BJ (cell line): Measurements from ENCODE around the gene LDLRAD3. TPM values are rescaled to one million over a fixed set of nuclear protein-coding genes. Genes with fewer than 3 reads are reported as not detected.

Experiments
- CTCF ChIA-PET: fragments of 350-600 bp; formaldehyde crosslinking; extraction: SDS; loops from one replicate; lab custom pipeline; 2021; ENCODE audit warnings: antibody characterized with exemption, inconsistent platforms; lab: Yijun Ruan, JAX
- POLR2A ChIA-PET: fragments of 300-600 bp; sonication (Branson Sonifier 250); formaldehyde crosslinking; extraction: SDS; loops from one replicate; lab custom pipeline; 2021; ENCODE audit warnings: antibody characterized with exemption; lab: Charles Lee
- DNase-seq: peaks from one replicate; pipeline ENCODE4 v3.0.0-alpha.2; 2011; ENCODE audit warnings: low read depth
- H3K27me3 ChIP-seq: 2 replicates; pipeline ENCODE4 v1.6.0; 2011; ENCODE audit warnings: low read length; ENCODE audit not compliant: control insufficient read depth, insufficient read depth
- H3K36me3 ChIP-seq: 2 replicates; pipeline ENCODE4 v1.5.1; 2011; ENCODE audit warnings: low read length; ENCODE audit not compliant: control insufficient read depth, insufficient read depth
- H3K4me3 ChIP-seq: 2 replicates; pipeline ENCODE4 v1.5.1; 2011; ENCODE audit warnings: low read depth, mild to moderate bottlenecking, control low read depth, low read length
- polyA plus RNA-seq: library from polyadenylated mRNA; depleted of rRNA; stranded (reverse); fragments of >200 nt; gene quantifications from 2 replicates; pipeline ENCODE4 v1.2.3, GENCODE V29; 2011
- TF ChIP-seq, protein P1 (sequence below): IDR thresholded peaks from 2 replicates; pipeline ENCODE4 v1.5.1; 2011; ENCODE audit warnings: low read depth, mild to moderate bottlenecking, control low read depth, inconsistent platforms, low read length, moderate library complexity; ENCODE audit not compliant: insufficient read depth

Gene LDLRAD3
- polyA plus RNA-seq, 1 experiment: 3.5 TPM

DNA sequence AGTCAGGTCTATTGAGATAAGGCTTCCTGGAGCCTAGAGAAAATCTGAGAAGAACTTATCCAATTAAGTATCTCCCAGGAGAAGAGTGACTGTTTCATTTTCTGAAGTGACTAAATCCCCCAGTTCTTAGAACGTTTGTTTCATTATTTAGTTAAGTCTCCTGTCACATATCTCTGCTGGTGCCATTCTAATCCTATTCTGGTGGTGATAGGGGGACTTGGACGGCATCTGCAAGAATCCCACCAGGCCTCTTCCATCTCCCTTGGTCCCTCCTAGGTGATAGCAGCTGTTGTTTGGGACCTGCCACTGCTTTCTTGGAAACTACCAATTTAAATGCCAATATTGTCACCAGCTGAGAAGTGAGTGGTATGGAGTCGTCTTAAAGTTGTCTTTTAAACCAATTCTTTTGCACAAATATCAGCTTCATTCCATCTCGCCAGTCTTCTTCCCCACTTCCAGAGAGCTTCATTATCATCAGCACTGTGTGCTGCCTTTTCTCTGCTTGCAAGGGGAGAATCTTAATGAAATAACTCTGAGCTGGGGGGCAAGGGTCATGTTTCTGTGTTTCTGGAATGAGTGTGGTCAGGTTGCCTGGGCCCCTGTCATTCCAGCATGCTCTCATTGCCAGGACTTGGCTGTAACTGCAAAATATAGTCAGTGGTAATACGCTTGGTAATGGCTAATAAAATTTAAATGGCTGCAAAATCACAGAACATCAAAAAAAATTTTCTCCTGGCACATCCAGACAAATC is 104.8 kb downstream of the LDLRAD3 start:
- ChIA-PET CTCF (interaction anchor here (0.6 to 1.5 kb wide), 6 partner anchors 11 to 487 kb away, joined by 3 to 5 read pairs (median 4); no protein-coding TSS in a partner anchor), POLR2A (no interaction called here)
- no peak overlapping the region for H3K4me3 ChIP-seq
- H3K36me3 ChIP-seq: no peaks in the 10 kb centered on the region
- TF ChIP-seq, protein P1, sequence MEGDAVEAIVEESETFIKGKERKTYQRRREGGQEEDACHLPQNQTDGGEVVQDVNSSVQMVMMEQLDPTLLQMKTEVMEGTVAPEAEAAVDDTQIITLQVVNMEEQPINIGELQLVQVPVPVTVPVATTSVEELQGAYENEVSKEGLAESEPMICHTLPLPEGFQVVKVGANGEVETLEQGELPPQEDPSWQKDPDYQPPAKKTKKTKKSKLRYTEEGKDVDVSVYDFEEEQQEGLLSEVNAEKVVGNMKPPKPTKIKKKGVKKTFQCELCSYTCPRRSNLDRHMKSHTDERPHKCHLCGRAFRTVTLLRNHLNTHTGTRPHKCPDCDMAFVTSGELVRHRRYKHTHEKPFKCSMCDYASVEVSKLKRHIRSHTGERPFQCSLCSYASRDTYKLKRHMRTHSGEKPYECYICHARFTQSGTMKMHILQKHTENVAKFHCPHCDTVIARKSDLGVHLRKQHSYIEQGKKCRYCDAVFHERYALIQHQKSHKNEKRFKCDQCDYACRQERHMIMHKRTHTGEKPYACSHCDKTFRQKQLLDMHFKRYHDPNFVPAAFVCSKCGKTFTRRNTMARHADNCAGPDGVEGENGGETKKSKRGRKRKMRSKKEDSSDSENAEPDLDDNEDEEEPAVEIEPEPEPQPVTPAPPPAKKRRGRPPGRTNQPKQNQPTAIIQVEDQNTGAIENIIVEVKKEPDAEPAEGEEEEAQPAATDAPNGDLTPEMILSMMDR: no peak
- DNase-seq: no peak
- H3K27me3 ChIP-seq: no peaks in the 10 kb centered on the region

DNA sequence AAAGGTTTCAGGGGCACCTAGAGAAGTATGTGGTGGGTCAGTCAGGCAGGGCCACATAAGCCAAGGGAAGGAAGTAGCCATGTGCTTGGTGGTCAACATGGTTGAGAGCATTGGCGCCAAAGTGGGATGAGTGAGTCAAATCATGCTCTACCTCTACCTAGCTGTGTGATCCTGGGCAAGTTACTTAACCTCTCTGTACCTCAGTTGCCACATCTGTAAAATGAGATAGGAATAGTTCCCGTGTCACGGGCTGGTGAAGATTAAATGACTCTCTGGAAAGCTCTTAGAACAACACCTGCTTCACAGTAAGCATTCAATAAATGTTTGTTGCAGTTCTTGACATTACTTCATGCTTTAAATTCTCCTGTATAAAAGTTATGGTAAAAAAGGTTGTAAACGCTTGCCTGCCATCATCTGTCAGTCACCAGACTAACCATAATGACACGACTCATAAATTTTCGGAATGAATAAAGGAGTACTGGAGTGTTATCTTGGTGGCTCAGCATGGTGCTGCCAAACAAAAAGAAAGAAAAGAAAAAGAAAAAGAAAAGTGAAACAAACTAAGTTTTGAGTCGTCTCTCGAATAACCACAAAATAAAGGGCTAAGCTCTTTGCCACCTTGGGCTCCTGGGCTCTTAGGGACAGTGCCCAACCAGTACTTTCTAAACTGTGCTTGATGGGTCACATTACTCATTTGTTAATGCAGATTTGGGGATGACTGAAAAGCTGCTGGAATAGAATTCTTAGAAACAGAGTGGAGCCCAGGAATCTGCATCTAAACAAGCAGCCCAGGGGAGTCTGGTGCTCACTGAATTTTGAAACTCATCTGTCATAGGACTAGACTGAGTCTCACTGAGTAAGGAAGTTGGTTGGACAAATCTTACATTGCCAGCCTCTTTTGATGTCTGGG is 107.6 kb downstream of the LDLRAD3 start:
- CTCF ChIA-PET: interaction anchor here (1.5 kb wide), 1 partner anchor 9 kb away, joined by 5 read pairs; no protein-coding TSS in a partner anchor
- TF ChIP-seq, protein P1: no peak
- Histone ChIP-seq H3K4me3 (no peak overlapping the region), H3K36me3 (no peaks in the 10 kb centered on the region), H3K27me3 (no peaks in the 10 kb centered on the region)
- POLR2A ChIA-PET: no interaction called here
- DNase-seq: no peak

DNA sequence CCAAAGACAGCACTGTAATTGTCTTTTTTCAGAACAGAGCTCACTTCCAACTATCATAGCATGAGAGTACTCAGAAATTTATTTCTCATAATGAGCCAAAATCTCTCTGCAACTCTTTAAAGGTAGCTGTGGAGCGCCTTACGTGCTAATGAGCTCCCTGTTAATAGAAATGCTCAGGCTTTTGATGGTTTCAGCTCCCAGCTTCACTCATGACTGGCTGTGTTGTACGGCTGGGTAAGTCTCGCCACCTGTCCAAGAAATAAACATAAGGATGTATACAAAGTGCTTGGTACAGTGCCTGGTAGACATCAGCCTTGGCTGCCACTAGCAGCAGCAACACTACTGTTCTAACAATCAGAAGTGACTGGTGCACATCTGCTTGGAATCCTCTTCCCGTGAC is 109.4 kb downstream of the LDLRAD3 start:
- CTCF ChIA-PET: interaction anchor here (0.7 to 1.5 kb wide), 3 partner anchors 11 to 374 kb away, joined by 3 to 5 read pairs (median 4); no protein-coding TSS in a partner anchor
- no peak overlapping the region for H3K4me3 ChIP-seq
- no peak for DNase-seq
- H3K36me3 ChIP-seq: no peaks in the 10 kb centered on the region
- TF ChIP-seq, protein P1: no peak
- no peaks in the 10 kb centered on the region for H3K27me3 ChIP-seq
- POLR2A ChIA-PET: no interaction called here

DNA sequence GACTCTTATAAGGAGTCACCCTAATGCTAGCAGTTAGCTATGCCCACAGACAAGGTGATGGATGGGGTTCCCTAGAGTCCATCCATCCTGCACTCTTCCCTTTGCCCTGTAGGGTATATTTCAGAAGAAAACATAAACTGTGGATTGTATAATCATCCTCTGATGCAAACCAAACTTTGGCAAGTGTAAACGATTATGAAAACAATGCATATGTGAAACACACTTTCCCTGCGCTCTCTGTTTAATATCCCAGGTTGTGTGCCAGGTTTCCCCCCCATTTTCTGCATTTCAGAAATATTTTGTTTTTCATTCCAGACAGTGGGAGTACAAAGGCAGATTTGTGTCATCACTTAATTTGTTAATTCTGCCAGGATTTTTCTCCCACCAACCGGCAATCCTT is 110.0 kb downstream of the LDLRAD3 start:
- Histone ChIP-seq H3K36me3 (no peaks in the 10 kb centered on the region), H3K4me3 (no peak overlapping the region), H3K27me3 (no peaks in the 10 kb centered on the region)
- CTCF ChIA-PET: interaction anchor here (1.5 kb wide), 1 partner anchor 12 kb away, joined by 5 read pairs; no protein-coding TSS in a partner anchor
- POLR2A ChIA-PET: no interaction called here
- TF ChIP-seq, protein P1: no peak
- no peak for DNase-seq

DNA sequence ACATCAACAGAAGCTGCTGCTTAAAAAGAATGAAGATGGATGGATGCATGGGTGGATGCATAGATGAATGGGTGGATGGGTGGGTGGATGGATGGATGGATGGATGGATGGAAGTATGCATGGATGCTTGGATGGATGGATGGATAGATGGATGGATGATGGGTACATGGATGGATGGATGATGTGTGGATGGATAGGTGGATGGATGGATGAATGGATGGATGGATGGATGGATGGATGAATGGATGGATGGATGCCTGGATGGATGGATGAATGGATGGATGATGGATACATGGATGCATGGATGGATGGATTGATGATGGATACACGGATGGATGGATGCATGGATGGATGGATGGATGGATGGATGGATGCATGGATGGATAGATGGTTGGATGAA is 110.8 kb downstream of the LDLRAD3 start:
- no peaks in the 10 kb centered on the region for H3K36me3 ChIP-seq
- ChIA-PET POLR2A (no interaction called here), CTCF (interaction anchor here (0.9 to 1.7 kb wide), 3 partner anchors 9 to 20 kb away, joined by 3 to 5 read pairs (median 3); no protein-coding TSS in a partner anchor)
- no peak for DNase-seq
- H3K4me3 ChIP-seq: no peak overlapping the region
- no peaks in the 10 kb centered on the region for H3K27me3 ChIP-seq
- TF ChIP-seq, protein P1: no peak
